WERI-Rb-1 (cell line): ENCODE data around the gene QSER1.

Source experiments
- DNase-seq: peaks from one replicate; pipeline ENCODE4 v3.0.0-alpha.2; 2020
- H3K27ac ChIP-seq: fragments of 250-450 bp; sonication (Bioruptor Pico); 2 replicates; pipeline ENCODE4 v1.5.1; 2020; ENCODE audit warnings: mild to moderate bottlenecking, moderate library complexity
- H3K27me3 ChIP-seq: fragments of 250-450 bp; sonication (Bioruptor Pico); 2 replicates; pipeline ENCODE4 v1.5.1; 2021; ENCODE audit warnings: mild to moderate bottlenecking, low read depth, moderate library complexity; ENCODE audit not compliant: insufficient read depth, severe bottlenecking
- H3K36me3 ChIP-seq: fragments of 250-450 bp; sonication (Bioruptor Pico); 2 replicates; pipeline ENCODE4 v1.5.1; 2020; ENCODE audit warnings: mild to moderate bottlenecking, moderate library complexity
- H3K4me3 ChIP-seq: 2 replicates; pipeline ENCODE4 v1.5.1; 2011; ENCODE audit warnings: low read depth, mild to moderate bottlenecking, control low read depth, low read length
- H3K9me3 ChIP-seq: fragments of 250-450 bp; sonication (Bioruptor Pico); 2 replicates; pipeline ENCODE4 v1.5.1; 2021; ENCODE audit warnings: mild to moderate bottlenecking, moderate library complexity; ENCODE audit not compliant: severe bottlenecking
- CTCF ChIP-seq: IDR thresholded peaks from 2 replicates; pipeline ENCODE4 v1.5.1; 2011; ENCODE audit warnings: low read depth, mild to moderate bottlenecking, control low read depth, inconsistent platforms, low read length

QSER1 gene

GRCh38 chr11:32939866-32940265 lies 47.3 kb downstream of the QSER1 start:
- Histone ChIP-seq H3K27me3 (no peaks in the 10 kb centered on the region), H3K36me3 (peaks cover 50% of the 10 kb centered on the region), H3K4me3 (no peak overlapping the region), H3K27ac (no peak overlapping the region), H3K9me3 (no peaks in the 10 kb centered on the region)
- TF ChIP-seq CTCF, result no peak
- no peak for DNase-seq

- DNase-seq, result no peak
- H3K9me3 ChIP-seq, result no peaks in the 10 kb centered on the region
Observed at GRCh38 chr11:32940865-32941264, 48.3 kb downstream of the QSER1 start.

GRCh38 chr11:32947978-32948377 lies 55.4 kb downstream of the QSER1 start:
- Histone ChIP-seq H3K36me3 (peaks cover 6% of the 10 kb centered on the region), H3K4me3 (no peak overlapping the region), H3K27me3 (no peaks in the 10 kb centered on the region), H3K9me3 (no peaks in the 10 kb centered on the region), H3K27ac (no peak overlapping the region)
- TF ChIP-seq CTCF, result no peak
- no peak for DNase-seq

More at GRCh38 chr11:32940865-32941264, 48.3 kb downstream of the QSER1 start:
- Histone ChIP-seq H3K27me3 (no peaks in the 10 kb centered on the region), H3K27ac (no peak overlapping the region), H3K4me3 (no peak overlapping the region), H3K36me3 (peaks cover 40% of the 10 kb centered on the region)
- TF ChIP-seq CTCF, result no peak

GRCh38 chr11:32949739-32950138 lies 57.1 kb downstream of the QSER1 start:
- H3K36me3 ChIP-seq, result peaks cover 19% of the 10 kb centered on the region
- no peaks in the 10 kb centered on the region for H3K27me3 ChIP-seq
- no peaks in the 10 kb centered on the region for H3K9me3 ChIP-seq
- no peak overlapping the region for H3K27ac ChIP-seq
- no peak for DNase-seq
- no peak for TF ChIP-seq CTCF
- H3K4me3 ChIP-seq, result no peak overlapping the region

- no peak overlapping the region for H3K27ac ChIP-seq
- no peak overlapping the region for H3K4me3 ChIP-seq
- no peaks in the 10 kb centered on the region for H3K27me3 ChIP-seq
- H3K9me3 ChIP-seq, result no peaks in the 10 kb centered on the region
- H3K36me3 ChIP-seq, result peaks cover 43% of the 10 kb centered on the region
- TF ChIP-seq CTCF, result no peak
- DNase-seq, result no peak
Observed at GRCh38 chr11:32952421-32952820, 59.8 kb downstream of the QSER1 start.

- no peak for TF ChIP-seq CTCF
- Histone ChIP-seq H3K27me3 (no peaks in the 10 kb centered on the region), H3K9me3 (no peaks in the 10 kb centered on the region), H3K4me3 (no peak overlapping the region), H3K36me3 (peaks cover 51% of the 10 kb centered on the region), H3K27ac (no peak overlapping the region)
- no peak for DNase-seq
Observed at GRCh38 chr11:32953700-32954099, 61.1 kb downstream of the QSER1 start.
